ENCODE results near the gene KRTAP4-9. TPM values are rescaled to one million over a fixed set of nuclear protein-coding genes. Genes with fewer than 3 reads are reported as not detected.
"Not testable (repeated sequence)": the region's sequence is repeated elsewhere in the genome, so short reads cannot be mapped to it uniquely, and the experiment has no call there.

The KRTAP4-9 gene
- total RNA-seq, 4 donors from 2014 or later, result not detected

- ATAC-seq (ENCODE audit: low FRiP score) (no peak), DNase-seq (ENCODE audit: low spot score) (no peak)
- no peak for TF ChIP-seq CTCF (IDR thresholded peaks at IDR 0.05)
Observed at GRCh38 chr17:41082626-41083025, 22.6 kb upstream of the KRTAP4-9 start.

GRCh38 chr17:41083427-41083826 lies 21.8 kb upstream of the KRTAP4-9 start:
- not testable (repeated sequence) for ATAC-seq (ENCODE audit: low FRiP score); DNase-seq (ENCODE audit: low spot score)

- ATAC-seq (ENCODE audit: low FRiP score); DNase-seq (ENCODE audit: low spot score): not testable (repeated sequence)
Observed at GRCh38 chr17:41084100-41084856, 20.9 kb upstream of the KRTAP4-9 start, which contains the start of gene KRTAP4-7. Gene KRTAP4-7 (plus strand): TSS chr17:41084150. CDS start chr17:41084207, 57 bp downstream.

- not testable (repeated sequence) for ATAC-seq (ENCODE audit: low FRiP score); DNase-seq (ENCODE audit: low spot score)
Observed at GRCh38 chr17:41088760-41089352, 16.3 kb upstream of the KRTAP4-9 start.

GRCh38 chr17:41096055-41096454 lies 9.1 kb upstream of the KRTAP4-9 start:
- no peak for DNase-seq (ENCODE audit: low spot score)
- TF ChIP-seq CTCF (IDR thresholded peaks at IDR 0.05), result no peak
- no peak for ATAC-seq (ENCODE audit: low FRiP score)

- DNase-seq (ENCODE audit: low spot score), result no peak
- ATAC-seq (ENCODE audit: low FRiP score), result no peak
- no peak for TF ChIP-seq CTCF (IDR thresholded peaks at IDR 0.05)
Observed at GRCh38 chr17:41098042-41098441, 7.1 kb upstream of the KRTAP4-9 start, which contains the start of gene KRTAP4-8. Gene KRTAP4-8 (minus strand): TSS chr17:41098142. CDS start chr17:41098084, 58 bp downstream.

GRCh38 chr17:41098481-41098880 lies 6.7 kb upstream of the KRTAP4-9 start:
- ATAC-seq (ENCODE audit: low FRiP score), result no peak
- DNase-seq (ENCODE audit: low spot score), result no peak
- TF ChIP-seq CTCF (IDR thresholded peaks at IDR 0.05), result no peak

- not testable (repeated sequence) for DNase-seq (ENCODE audit: low spot score); ATAC-seq (ENCODE audit: low FRiP score)
Observed at GRCh38 chr17:41099682-41100480, 5.3 kb upstream of the KRTAP4-9 start.

Measured in omental fat pad (tissue), 4 donors.